GM19372 (cell line): ENCODE data around the gene TBCC.

Source experiments
- ATAC-seq: cut with Tn5 transposase; IDR thresholded peaks from one replicate; pipeline ENCODE4 v1.9.1; 2021; ENCODE audit warnings: mild to moderate bottlenecking, low read depth, moderate library complexity; ENCODE audit not compliant: unreplicated experiment

Gene TBCC

GRCh38 chr6:42774201-42774600 lies 28.3 kb upstream of the TBCC start:
- no peak for ATAC-seq

GRCh38 chr6:42771741-42772100 lies 25.8 kb upstream of the TBCC start:
- peak; percentile 20 for ATAC-seq

- ATAC-seq: no peak
Observed at GRCh38 chr6:42769836-42770235, 23.9 kb upstream of the TBCC start.

GRCh38 chr6:42769051-42769450 lies 23.1 kb upstream of the TBCC start:
- ATAC-seq: no peak

- ATAC-seq: no peak
Observed at GRCh38 chr6:42766163-42766670, 20.3 kb upstream of the TBCC start.

- ATAC-seq: no peak
Observed at GRCh38 chr6:42764911-42765648, 19.2 kb upstream of the TBCC start.

GRCh38 chr6:42762950-42763349 lies 17.0 kb upstream of the TBCC start:
- no peak for ATAC-seq

- ATAC-seq: no peak
Observed at GRCh38 chr6:42762426-42762859, 16.5 kb upstream of the TBCC start.

- ATAC-seq: no peak
Observed at GRCh38 chr6:42761287-42762067, 15.6 kb upstream of the TBCC start.

- no peak for ATAC-seq
Observed at GRCh38 chr6:42758756-42759430, 13.0 kb upstream of the TBCC start.

GRCh38 chr6:42756722-42757121 lies 10.8 kb upstream of the TBCC start:
- ATAC-seq: no peak

- no peak for ATAC-seq
Observed at GRCh38 chr6:42754759-42755158, 8.9 kb upstream of the TBCC start.

- ATAC-seq: no peak
Observed at GRCh38 chr6:42751055-42751454, 5.2 kb upstream of the TBCC start.

- no peak for ATAC-seq
Observed at GRCh38 chr6:42748203-42748898, 2.4 kb upstream of the TBCC start.

GRCh38 chr6:42746463-42747391 lies 824 bp upstream of the TBCC start:
- peak; percentile 47 for ATAC-seq

GRCh38 chr6:42745083-42745639 lies 742 bp downstream of the TBCC start:
- no peak for ATAC-seq

GRCh38 chr6:42744351-42744893 lies 1.5 kb downstream of the TBCC start:
- ATAC-seq: no peak

GRCh38 chr6:42742116-42742894 lies 3.6 kb downstream of the TBCC start:
- ATAC-seq: no peak
